H1 (cell line): Measurements from ENCODE around the gene CSNK2A3. TPM values are rescaled to one million over a fixed set of nuclear protein-coding genes. Genes with fewer than 3 reads are reported as not detected.

Experiments used
- PHF8 ChIP-seq: fragments of 200-600 bp; sonication (generic); conservative IDR thresholded peaks from 2 replicates; pipeline ENCODE4 v1.7.1; 2012; ENCODE audit warnings: low read depth, mild to moderate bottlenecking, inconsistent platforms, low read length, moderate library complexity
- POU5F1 ChIP-seq: IDR thresholded peaks from 2 replicates; pipeline ENCODE4 v1.6.1; 2011; ENCODE audit warnings: low read depth, mild to moderate bottlenecking, low read length, moderate library complexity
- RNF2 ChIP-seq: fragments of 200-900, 300-1000 bp; sonication (generic); IDR thresholded peaks from 2 replicates; pipeline ENCODE4 v1.7.1; 2016; ENCODE audit warnings: borderline replicate concordance, low read depth, mild to moderate bottlenecking, antibody characterized with exemption, low read length; ENCODE audit not compliant: poor library complexity, severe bottlenecking; ENCODE audit errors: missing control alignments
- TAF7 ChIP-seq: optimal IDR thresholded peaks from 2 replicates; pipeline ENCODE3; 2011; ENCODE audit warnings: low read depth, mild to moderate bottlenecking, inconsistent platforms, low read length, moderate library complexity, borderline replicate concordance
- polyA plus RNA-seq, 7 experiments: library from polyadenylated mRNA; depleted of rRNA in 3 of 7; stranded (reverse) in 5 of 7; unstranded in 2 of 7; fragments of >200 nt in 5 of 7; fragments of 200-250 nt in 2 of 7; gene quantifications; 1 replicate in 5 of 7; 2 replicates in 1 of 7; 4 replicates in 1 of 7; pipeline versions ENCODE4 v1.2.1 to v1.2.3, GENCODE V29; 2011 to 2013; ENCODE audit warnings: missing spikeins in 2 of 7, mixed read lengths in 2 of 7
- total RNA-seq: library from RNA; stranded (reverse); fragmentation: NEBNext Ultra II Directional; extraction: Animal tissue kit (Norgen Biotek cat#: 25700); gene quantifications from 2 replicates; pipeline ENCODE4 v1.2.1, GENCODE V29; 2021

The CSNK2A3 gene
- total and polyA plus RNA-seq, 2 of the 8 experiments (the other 6 are each of a cell fraction or from before 2014, with no cell fraction given): 0.69 to 1.0 TPM

DNA sequence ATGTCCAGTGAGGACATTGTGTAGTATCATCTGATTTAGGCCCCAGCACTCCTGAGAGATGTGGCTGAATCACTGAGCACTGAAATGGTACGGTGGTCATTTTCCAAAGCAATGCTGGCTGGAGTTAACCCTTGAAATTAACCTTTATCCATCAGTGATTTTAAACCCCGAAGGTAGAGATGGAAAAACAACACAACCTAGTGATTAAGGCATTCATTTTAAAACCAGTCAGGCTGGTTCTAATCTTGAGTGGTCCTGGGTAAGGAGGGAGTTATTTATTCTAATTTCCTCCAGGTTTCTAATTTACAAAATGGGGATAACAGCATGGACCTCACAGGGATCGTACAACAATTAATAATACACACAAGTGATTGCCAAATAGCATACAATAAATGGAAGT is 6.6 kb upstream of the CSNK2A3 start (continued):
- TF ChIP-seq RNF2: no peak
- no peak for TF ChIP-seq TAF7
- TF ChIP-seq POU5F1: no peak
- TF ChIP-seq PHF8: no peak
